GM21737 (cell line): ENCODE data around the gene CWH43.
"Not testable (repeated sequence)": the region's sequence is repeated elsewhere in the genome, so short reads cannot be mapped to it uniquely, and the experiment has no call there.

Source experiments
- ATAC-seq: cut with Tn5 transposase; IDR thresholded peaks from one replicate; pipeline ENCODE4 v1.9.1; 2021; ENCODE audit warnings: mild to moderate bottlenecking, moderate library complexity; ENCODE audit not compliant: unreplicated experiment

Gene CWH43

DNA sequence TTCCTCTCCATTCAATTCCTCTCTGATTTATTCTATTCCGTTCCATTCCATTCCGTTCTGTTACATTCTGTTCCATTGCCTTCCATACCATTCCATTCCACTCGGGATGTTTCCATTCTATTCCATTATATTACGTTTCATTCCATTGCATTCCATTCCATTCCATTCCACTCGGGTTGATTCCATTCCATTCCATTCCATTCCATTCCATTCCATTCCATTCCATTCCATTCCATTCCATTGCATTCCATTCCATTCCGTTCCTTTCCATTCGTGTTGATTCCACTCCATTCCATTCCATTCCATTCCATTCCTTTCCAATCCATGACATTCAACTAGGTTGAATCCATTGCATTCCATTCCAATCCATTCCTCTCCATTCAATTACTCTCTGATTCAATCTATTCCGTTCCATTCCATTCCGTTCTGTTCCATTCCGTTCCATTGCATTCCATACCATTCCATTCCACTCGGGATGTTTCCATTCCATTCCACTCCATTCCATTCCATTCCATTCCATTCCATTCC, 106.6 kb downstream of the CWH43 start:
- ATAC-seq: peak; percentile 47

DNA sequence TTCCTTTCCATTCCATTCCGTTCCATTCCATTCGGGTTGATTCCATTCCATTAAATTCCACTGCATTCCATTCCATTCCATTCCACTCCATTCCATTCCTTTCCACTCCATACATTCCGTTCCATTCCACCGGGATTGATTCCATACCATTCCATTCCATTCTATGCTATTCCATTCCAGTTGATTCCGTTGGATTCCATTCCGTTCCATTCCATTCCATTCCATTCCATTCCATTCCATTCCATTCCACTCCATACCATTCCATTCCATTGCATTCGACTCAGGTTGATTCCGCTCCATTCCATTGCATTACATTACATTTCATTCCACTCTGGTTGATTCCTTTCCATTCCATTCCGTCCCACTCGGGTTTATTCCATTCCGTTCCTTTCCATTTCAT, 110.1 kb downstream of the CWH43 start:
- ATAC-seq: not testable (repeated sequence)

GRCh38 chr4:49096627-49097026, 110.6 kb downstream of the CWH43 start:
- ATAC-seq: peak; percentile 33

DNA sequence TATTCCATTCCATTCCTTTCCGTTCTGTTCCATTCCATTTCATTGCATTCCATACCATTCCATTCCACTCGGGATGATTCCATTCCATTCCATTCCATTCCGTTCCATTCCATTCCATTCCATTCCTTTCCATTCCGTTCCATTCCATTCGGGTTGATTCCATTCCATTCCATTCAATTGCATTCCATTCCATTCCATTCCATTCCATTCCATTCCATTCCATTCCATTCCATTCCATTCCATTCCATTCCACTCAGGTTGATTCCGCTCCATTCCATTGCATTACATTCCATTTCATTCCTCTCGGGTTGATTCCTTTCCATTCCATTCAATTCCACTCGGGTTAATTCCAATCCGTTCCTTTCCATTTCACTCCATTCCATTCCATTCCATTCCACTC, 111.0 kb downstream of the CWH43 start:
- ATAC-seq: not testable (repeated sequence)

- ATAC-seq: not testable (repeated sequence)
These were observed 111.4 kb downstream of the CWH43 start for GRCh38 chr4:49097505-49097904.

- peak; percentile 22 for ATAC-seq
These were observed 112.1 kb downstream of the CWH43 start for GRCh38 chr4:49098034-49098759.

DNA sequence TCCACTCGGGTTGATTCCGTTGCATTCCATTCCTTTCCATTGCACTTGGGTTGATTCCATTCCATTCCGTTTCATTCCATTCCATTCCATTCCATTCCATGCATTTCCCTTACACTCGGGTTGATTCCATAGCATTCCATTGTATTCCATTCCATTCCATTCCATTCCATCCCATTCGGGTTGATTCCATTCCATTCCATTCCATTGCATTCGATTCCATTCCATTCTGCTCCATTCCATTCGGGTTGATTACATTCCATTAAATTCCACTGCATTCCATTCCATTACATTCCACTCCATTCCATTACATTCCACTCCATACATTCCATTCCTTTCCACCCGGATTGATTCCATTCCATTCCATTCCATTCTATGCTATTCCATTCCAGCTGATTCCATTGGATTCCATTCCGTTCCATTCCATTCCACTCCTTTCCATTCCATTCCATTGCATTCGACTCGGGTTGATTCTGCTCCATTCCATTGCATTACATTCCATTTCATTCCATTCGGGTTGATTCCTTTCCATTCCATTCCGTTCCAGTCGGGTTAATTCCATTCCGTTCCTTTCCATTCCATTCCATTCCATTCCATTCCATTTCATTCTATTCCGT, 113.9 kb downstream of the CWH43 start:
- not testable (repeated sequence) for ATAC-seq

GRCh38 chr4:49102344-49102898, 116.3 kb downstream of the CWH43 start:
- peak; percentile 24 for ATAC-seq

GRCh38 chr4:49103436-49104136, 117.5 kb downstream of the CWH43 start:
- not testable (repeated sequence) for ATAC-seq

DNA sequence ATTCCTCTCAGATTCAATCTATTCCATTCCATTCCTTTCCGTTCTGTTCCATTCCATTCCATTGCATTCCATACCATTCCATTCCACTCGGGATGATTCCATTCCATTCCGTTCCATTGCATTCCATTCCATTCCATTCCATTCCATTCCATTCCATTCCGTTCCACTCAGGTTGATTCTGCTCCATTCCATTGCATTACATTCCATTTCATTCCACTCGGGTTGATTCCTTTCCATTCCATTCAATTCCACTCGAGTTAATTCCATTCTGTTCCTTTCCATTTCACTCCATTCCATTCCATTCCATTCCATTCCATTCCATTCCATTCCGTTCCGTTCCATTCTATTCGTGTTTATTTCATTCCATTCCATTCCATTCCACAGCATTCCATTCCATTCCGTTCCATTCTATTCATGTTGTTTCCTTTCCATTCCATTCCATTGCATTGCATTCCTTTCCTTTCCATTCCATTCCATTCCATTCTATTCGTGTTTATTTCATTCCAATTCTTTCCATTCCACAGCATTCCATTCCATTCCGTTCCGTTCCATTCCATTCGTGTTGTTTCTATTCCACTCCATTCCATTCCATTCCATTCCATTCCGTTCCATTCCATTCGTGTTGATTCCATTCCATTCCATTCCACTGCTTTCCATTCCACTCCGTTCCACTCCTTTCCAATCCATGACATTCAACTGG, 118.3 kb downstream of the CWH43 start:
- ATAC-seq: not testable (repeated sequence)

- ATAC-seq: not testable (repeated sequence)
These were observed 119.3 kb downstream of the CWH43 start for GRCh38 chr4:49105248-49105904.

- not testable (repeated sequence) for ATAC-seq
These were observed 121.2 kb downstream of the CWH43 start for GRCh38 chr4:49107262-49107661.

DNA sequence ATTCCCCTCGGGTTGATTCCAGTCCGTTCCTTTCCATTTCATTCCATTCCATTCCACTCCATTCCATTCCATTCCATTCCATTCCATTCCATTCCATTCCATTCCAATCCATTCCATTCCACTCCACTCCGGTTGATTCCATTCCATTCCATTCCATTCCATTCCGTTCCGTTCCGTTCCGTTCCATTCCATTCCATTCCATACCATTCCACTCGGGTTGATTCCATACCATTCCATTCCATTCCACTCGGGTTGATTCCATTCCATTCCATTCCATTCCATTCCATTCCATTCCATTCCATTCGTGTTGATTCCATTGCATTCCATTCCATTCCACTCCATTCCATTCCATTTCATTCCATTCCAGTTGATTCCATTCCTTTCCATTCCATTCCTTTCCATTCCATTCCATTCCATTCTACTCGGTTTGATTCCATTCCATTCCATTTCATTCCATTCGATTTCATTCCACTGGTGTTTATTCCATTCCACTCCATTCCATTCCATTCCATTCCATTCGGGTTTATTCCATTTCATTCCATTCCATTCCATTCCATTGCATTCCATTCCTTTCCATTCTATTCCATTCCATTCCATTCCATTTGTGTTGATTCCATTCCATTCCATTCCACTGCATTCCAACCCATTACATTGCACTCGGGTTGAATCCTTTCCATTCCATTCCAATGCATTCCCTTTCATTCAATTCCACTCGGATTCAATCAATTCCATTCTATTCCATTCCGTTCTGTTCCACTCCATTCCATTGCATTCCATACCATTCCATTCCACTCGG, 122.3 kb downstream of the CWH43 start:
- peak; percentile 32 for ATAC-seq

- ATAC-seq: peak; percentile 31
These were observed 123.6 kb downstream of the CWH43 start for GRCh38 chr4:49109567-49110166.

DNA sequence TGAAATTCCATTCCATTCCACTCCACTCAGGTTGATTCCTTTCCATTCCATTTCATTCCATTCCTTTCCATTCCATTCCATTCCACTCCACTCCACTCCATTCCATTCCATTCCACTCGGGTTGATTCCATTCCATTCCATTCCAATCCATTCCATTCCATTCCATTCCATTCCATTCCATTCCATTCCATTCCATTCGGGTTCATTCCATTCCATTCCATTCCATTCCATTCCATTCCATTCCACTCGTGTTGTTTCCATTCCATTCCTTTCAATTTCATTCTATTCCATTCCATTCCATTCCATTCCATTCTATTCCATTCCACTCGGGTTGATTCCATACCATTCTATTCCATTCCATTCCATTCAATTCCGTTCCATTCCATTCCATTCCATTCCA, 124.5 kb downstream of the CWH43 start:
- peak; percentile 50 for ATAC-seq
